NCI-H128 (cell line): ENCODE results near the gene KIF2C.
"Not testable (repeated sequence)": the region's sequence is repeated elsewhere in the genome, so short reads cannot be mapped to it uniquely, and the experiment has no call there.

ENCODE experiments used
- DNase-seq: peaks from one replicate; lab custom pipeline; 2025; ENCODE audit not compliant: unreplicated experiment; lab: John Stamatoyannopoulos, UW

The KIF2C gene

DNA sequence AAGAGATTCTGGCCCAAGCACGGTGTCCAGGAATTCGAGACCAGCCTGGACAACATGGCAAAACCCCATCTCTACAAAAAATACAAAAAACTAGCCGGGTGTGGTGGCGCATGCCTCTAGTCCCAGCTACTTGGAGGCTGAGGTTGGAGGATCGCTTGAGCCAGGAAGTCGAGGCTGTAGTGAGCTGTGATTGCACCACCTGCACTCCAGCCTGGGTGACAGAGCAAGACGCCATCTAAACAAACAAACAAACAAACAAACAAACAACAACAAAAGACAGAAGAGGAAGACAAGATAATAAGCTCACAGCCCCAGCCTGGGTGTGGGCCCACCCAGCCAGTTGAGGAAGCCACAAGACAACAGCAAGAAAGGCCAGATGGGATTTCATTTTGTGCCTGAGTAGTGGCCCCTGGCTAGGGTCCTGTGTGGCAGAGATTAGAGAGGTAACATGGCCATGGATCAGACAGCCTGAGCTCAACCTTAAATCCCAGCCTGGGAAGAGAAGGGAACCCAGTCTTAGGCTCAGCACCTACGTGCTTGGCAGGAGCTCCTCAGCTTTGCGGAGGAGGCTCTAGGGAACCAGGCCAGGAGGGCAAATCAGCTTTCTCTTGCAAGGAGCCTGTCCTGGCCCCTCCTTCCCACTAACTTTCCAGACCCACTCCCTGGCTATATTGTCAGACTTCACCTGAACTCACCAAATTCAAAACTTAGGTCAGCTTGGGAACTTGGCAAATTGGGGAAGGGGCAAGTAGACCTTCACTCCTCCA, 53.3 kb downstream of the KIF2C start:
- DNase-seq = no peak

DNA sequence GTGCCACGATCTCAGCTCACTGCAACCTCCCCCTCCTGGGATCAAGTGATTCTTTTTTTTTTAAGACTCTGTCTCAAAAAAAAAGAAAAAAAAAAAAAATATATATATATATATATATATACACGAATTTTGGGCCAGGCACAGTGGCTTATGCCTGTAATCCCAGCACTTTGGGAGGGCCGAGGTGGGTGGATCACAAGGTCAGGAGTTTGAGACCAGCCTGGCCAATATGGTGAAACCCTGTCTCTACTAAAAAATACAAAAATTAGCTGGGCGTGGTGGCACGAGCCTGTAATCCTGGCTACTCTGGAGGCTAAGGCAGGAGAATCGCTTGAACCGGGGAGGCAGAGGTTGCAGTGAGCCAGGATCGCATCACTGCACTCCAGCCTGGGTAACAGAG, 58.2 kb downstream of the KIF2C start:
- DNase-seq = not testable (repeated sequence)

DNA sequence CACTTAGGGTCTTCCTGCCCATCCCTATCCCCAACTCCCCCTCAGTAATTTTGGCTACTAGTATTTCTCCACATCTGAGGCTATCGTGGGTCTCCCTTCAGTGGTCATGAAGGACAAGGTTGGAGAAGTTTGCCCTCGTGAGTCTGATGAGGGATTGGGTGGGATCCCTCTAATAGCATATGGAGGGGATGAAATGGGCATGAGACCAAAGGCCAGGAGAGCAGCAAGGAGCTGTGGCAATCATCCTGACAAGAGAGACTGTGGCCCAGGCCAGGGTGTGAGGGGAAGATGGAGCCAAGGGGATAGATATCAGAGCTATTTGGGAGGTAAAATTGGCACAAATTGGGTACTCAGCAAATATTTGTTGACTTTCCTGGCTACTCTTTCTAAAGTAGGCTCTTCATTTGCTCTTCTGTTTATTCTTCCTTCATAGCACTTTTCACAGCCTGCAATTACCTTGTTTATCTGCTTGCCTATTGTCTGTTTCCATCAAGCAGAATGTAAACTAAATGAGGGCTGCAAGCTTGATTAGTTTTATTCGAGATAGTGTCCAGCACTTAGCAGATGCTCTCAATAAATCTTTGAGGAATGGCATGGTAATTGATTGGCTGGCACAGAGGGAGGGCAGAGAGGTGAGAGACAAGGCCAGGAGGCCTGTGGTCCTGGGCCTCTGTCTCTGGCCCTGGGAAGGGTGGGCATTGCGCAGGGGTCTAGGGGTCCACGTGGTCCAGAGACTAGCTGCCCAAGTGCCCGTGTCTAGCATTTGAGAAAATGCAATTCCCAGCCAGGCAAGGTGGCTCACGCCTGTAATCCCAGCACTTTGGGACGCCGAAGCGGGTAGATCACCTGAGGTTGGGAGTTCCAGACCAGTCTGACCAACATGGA, 59.1 kb downstream of the KIF2C start:
- no peak for DNase-seq

DNA sequence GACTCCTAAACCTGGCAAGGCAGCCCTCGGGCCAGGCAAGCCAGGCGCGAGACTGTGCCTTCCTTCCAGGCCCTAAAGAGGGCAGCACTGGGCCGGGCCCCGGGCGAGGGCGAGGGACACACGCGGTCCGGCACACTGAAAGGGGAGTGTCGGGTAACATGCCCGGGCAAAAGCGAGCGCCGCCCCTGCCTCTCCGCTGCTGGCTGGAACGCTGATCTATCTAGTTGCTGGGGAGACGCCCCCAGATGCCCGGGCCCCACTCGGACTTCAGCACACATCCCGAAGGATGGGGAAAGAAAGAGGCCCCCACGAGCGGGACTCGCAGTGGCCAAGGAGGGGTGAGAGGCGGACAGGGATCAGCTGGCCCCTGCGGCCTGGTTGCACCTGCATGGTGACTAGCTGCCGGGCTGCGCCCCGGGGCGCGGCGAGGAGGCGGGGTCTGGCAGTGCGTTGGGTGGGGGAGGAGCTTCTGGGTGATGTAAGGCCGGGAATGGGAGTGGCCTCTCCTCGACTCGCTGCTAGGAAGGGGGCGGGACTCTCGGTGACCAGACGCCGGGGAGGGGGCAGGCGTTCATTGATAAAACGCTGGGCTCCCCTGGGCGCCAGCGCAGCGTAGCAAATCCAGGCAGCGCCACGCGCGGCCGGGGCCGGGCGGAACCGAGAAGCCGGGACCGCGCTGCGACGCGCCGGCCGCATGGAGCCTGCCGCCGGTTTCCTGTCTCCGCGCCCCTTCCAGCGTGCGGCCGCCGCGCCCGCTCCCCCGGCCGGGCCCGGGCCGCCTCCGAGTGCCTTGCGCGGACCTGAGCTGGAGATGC, 60.3 kb downstream of the KIF2C start, which contains the start of gene PLK3:
Gene PLK3 (plus strand): TSS at position 608 of the 815 bp plus-strand sequence. CDS start 87 bp downstream, at position 695.
- peak; percentile 98 for DNase-seq

DNA sequence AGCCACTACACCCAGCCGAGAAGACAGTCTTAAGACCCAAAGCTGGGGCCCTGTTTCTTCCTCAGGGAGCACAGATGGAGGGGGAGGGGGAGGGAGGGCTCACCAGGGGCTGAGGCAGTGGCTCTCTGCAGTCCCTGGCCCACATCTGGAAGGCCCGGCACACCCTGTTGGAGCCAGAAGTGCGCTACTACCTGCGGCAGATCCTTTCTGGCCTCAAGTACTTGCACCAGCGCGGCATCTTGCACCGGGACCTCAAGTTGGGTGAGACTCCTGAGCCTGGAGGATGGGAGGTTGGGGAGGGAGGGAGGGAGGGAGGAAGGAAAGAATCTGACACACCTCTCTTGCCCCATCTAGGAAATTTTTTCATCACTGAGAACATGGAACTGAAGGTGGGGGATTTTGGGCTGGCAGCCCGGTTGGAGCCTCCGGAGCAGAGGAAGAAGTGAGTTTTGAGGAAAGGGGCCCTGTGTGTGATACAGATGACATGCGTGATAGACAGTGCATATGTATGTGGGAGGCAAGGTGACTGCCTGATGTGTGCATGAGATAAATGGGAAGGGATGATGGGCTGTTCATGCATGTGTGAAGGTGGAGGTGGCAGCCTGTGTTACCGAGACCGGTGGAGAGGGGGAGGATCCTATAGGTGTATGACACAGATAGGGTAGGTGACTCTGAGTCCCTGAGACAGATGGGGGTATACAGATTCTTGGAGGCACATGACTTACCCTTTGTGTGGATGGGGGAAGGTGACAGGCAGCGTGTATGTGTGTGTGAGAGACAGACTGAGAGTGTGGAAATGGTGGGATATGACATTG, 62.1 kb downstream of the KIF2C start:
- no peak for DNase-seq

DNA sequence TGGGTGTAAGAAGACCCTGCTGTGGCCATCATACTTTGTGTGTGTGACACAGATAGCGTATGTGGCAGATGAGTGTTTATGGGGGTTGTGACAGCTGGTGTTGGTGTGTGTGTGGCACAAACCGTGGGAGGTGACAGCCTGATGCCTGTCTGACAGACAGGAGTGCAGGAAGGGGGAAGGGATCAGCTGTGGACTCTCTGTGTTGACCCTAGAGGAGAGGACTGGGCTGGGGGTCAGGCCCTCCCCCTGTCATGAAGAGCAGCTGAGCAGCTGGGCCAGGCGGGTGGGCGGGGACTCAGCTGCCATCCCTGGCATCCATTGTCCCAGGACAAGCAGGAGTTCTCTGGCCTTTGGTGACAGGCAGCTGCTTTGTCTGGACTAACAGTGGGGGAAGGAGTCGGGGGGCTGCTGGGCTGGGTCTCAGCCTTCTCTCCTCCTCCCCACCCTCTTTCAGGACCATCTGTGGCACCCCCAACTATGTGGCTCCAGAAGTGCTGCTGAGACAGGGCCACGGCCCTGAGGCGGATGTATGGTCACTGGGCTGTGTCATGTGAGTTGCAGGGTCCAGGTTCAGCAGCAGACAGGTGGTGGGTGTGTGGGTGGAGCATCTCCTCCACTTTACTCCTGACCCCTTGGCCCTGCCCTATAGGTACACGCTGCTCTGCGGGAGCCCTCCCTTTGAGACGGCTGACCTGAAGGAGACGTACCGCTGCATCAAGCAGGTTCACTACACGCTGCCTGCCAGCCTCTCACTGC, 62.8 kb downstream of the KIF2C start:
- no peak for DNase-seq

DNA sequence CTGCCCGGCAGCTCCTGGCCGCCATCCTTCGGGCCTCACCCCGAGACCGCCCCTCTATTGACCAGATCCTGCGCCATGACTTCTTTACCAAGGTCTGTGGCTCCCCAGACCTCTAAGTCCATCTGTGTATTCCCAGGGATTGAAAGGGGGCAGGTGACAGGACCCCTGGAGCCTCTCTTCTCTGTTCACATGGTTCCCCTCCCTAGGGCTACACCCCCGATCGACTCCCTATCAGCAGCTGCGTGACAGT, 63.4 kb downstream of the KIF2C start:
- no peak for DNase-seq

DNA sequence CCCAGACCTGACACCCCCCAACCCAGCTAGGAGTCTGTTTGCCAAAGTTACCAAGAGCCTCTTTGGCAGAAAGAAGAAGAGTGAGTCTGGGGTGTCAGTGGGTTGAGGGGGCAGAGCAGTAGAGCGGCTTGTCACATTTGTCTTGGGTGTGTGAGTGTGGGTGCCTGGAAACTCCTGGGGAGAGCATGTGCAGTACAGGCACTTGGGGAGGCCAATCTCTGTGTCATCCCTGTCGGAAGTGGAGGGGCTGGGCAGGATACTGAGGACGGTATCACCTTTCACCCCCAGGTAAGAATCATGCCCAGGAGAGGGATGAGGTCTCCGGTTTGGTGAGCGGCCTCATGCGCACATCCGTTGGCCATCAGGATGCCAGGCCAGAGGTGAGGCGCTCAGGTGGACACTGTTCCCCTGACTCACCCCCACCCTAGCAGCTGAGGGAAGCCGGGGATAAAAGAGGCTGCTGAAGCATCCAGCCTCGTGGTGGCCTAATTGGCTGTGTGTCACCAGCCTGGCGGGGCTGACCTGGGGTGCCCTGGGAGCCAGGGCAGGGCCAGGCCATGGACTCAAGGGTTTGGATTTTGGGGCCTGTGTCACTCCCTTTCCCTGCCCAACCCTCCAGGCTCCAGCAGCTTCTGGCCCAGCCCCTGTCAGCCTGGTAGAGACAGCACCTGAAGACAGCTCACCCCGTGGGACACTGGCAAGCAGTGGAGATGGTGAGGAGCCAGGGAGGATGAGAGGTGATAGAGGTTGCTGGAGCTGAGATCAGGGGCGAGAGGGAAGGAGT, 63.9 kb downstream of the KIF2C start:
- DNase-seq = no peak

DNA sequence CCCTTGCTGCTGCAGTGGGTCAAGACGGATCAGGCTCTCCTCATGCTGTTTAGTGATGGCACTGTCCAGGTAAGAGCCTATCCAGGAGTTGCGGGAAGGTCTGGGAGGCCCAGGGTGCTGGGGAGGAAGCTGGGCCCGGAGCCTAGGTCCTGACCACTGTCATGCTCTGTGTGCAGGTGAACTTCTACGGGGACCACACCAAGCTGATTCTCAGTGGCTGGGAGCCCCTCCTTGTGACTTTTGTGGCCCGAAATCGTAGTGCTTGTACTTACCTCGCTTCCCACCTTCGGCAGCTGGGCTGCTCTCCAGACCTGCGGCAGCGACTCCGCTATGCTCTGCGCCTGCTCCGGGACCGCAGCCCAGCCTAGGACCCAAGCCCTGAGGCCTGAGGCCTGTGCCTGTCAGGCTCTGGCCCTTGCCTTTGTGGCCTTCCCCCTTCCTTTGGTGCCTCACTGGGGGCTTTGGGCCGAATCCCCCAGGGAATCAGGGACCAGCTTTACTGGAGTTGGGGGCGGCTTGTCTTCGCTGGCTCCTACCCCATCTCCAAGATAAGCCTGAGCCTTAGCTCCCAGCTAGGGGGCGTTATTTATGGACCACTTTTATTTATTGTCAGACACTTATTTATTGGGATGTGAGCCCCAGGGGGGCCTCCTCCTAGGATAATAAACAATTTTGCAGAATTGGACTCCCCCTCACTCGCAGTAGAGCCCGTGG, 65.8 kb downstream of the KIF2C start:
- no peak for DNase-seq

DNA sequence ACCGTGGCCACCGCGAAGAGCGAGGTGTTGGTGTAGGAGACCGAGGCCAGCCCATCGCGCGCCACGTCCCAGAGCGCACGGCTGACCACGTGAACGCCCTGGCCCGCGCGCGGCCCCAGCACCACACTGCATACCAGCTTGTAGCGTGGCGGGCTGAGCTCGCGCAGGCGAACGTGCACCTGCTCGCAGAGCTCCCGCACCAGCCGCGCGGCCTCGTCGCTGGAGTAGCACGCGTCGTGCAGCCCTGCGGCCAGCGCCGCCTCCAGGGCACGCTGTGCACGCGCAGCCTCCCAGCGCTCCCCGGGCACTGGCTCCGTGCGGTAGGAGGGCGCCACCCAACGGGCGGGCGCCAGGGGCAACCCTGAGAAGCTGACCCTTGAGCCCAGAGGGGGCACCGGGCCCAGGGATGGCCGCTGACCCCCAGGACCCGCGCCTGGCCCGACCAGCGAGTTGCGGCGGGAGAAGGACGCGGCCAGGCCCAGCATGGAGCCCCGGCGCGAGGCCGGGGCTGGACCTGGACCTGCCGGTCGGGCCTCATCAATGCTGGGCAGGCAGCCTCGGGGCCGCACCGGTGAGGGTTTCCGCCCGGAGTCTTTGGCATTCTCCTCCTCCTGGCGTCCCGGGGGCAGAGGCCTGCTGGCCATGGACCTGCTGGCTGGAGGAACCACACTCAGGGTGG, 66.5 kb downstream of the KIF2C start:
- no peak for DNase-seq

DNA sequence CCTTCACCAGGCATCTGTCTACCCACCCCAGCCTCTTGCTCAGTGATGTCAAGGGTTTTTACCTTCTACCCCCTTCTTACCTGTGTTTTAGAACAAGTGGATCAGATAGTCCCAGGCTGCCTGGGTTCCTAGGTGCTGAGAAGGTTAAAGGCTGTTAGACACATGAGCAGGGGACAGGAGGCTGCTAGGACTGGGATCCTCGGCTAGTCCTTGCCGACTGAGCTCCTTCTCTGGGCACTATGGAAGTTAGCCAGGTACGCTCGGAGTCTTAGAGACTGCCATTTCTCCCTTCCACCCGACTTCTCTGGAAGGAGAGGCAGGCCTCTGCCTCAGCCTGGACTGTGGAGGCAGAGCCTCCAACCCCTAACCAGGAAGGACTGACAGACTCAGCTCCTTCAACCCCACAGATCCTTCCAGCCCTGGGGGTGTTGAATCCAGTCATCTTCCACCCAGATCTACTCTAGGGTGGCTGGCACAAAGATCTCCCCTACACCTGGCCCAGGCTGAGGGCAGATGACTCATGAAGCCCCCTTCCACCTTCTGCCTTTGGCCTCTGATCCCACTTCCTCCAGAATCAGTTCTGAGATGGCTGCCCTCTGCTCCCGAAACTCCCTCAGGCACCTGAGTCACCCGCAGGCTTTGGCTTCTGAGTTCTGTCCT, 67.2 kb downstream of the KIF2C start, which contains the start of gene DYNLT4:
Gene DYNLT4 (minus strand): TSS at position 648 of the 660 bp plus-strand sequence. CDS start 683 bp downstream, outside the sequence.
- no peak for DNase-seq

DNA sequence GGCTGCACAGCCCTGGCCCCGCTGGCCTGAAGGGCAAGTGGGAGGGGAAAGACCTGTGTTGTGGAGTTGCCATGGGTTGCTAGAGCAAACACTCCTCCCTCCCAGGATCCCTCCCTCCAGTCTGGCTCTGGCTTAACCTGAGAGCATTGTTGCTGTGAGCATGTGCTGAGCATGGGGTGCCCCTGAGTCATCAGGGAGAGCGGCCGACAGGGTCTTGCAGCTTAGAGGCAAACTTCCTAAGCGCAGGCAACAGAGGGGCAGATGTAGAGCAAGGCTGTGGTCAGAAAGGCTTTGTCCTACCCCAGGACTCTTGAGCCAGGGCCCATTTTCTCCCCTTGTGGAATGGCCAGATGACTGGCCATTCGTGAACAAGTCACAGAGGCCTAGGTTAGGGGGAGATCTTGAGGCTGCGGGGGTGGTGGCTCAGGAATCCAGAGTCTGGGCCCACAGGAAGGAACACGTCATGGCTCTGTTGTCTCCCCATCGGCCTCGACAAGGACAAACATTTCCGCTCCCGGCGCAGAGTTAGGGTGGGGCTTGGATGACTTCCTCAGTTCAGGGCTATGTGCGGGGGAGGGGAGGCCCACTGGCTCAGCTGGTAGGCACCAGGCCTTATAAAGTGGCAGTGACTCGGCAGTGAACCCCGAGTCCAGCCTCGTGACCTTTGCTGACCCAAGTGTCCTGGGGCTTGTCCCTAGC, 67.9 kb downstream of the KIF2C start:
- DNase-seq = no peak

DNA sequence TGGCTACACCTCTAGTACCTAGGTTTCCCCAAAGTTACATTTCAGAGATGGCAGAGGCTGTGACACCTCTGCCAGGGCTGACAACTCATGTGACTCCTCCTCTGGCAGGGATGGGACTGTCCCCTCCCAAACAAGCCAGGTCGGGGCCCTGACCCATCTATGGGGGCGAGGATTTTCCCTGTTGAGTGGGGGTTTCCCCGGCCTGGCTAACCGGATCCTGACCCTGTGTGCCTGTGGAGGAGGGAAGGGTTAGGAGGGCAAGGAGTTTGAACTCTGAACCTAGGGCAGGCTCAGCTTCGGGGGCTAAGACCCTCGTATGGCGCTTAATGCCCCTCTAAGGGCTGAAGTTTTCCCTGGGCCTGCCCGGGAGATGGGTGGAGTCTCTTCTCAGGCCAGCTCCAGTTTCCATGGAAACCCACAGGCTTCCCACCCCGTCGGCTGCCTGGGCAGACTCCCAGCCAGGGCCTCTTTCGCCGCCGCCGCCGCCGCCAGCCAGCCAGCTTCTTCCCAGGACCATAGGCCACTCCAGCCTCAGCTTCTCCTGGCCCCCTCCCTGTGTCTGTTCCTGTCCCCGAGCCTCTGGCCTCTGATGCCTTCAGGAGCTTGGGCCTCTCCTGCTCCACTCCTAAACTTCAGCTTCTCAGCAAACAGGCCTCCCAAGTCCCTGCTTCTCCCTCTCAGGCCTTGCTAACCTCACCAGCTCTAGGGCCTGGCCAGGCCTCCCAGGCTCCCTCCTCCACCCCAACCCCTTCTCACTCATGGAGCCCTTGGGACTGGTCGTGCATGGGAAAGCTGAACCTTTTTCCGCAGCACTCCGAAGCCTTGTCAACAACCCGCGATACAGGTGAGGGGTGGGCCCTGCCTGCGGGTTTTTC, 68.7 kb downstream of the KIF2C start, which contains the start of gene BTBD19:
Gene BTBD19 (plus strand): TSS at position 461 of the 875 bp plus-strand sequence. CDS start 298 bp downstream, at position 759.
- DNase-seq = no peak

DNA sequence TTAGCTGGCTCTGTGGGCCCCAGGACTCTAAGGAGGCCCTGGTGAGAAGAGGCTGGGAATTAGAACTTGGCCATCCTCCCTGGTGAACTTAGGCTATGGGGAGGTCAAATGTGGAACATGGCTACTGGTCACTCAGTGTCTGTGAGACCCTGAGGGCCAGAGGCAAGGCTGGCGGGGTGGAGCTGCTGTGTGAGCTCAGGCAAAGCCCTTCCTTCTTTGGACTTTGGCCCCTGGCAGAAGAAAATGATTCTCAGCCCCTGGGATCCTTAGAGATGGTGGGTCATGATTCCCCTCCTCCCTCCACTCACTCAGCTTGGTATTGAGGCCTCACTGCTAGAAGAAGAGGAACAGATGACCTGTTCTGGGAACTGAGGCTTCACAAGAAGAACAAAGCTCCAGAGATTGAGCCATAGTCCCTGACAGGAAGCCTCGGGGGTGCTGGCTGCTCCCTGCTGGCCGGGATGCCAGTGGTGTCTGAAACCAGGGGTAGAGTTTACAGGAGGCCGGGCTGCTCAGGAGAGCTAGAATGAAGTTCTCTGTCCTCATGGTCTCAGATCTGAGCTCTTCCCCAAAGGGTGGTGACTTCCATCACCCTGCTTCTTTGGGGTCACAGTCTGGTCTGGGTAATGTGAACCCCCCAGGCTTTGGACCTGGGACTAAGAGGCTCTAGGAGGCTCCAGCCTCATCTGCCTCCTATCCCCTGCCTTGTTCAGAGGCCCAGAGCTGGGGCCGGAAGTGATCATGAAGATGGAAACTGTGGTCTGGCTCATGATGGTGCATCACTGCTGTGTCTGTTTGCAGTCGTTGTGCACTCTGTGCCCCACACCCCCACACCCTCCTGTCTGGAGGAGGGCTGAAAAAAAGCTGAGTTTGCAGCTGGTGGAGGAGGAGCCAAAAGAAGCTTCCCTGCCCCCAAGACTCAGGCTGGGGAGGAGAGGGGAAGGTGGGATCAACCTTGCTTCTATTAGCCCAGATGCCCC, 69.6 kb downstream of the KIF2C start:
- DNase-seq = no peak
